H1 (cell line): ENCODE data around the gene KCTD2. TPM values are rescaled to one million over a fixed set of nuclear protein-coding genes. Genes with fewer than 3 reads are reported as not detected.

Source experiments
- ASH2L ChIP-seq: fragments of 200-600, 300-600 bp; sonication (generic); IDR thresholded peaks from one replicate; pipeline ENCODE4 v1.7.1; 2017; ENCODE audit warnings: low read length
- ATF2 ChIP-seq: IDR thresholded peaks from 2 replicates; pipeline ENCODE4 v1.6.1; 2012; ENCODE audit warnings: low read length, inconsistent platforms
- BCL11A ChIP-seq, 2 experiments: IDR thresholded peaks; one replicate each; pipeline ENCODE4 v1.6.1; 2011; ENCODE audit warnings: low read depth in 2 of 2, low read length in 2 of 2, mild to moderate bottlenecking in 2 of 2
- CBX5 ChIP-seq: fragments of 300-800, 300-1000 bp; sonication (generic); IDR thresholded peaks from 2 replicates; pipeline ENCODE4 v1.7.1; 2016; ENCODE audit warnings: antibody characterized with exemption, low read length, low read depth
- CREB1 ChIP-seq: IDR thresholded peaks from 2 replicates; pipeline ENCODE4 v1.6.1; 2012; ENCODE audit warnings: inconsistent platforms
- E2F6 ChIP-seq: IDR thresholded peaks from 2 replicates; pipeline ENCODE4 v1.6.1; 2012; ENCODE audit warnings: inconsistent platforms
- EGR1 ChIP-seq: IDR thresholded peaks from 2 replicates; pipeline ENCODE4 v1.6.1; 2011; ENCODE audit warnings: low read depth, low read length, borderline replicate concordance
- GABPA ChIP-seq: IDR thresholded peaks from 2 replicates; pipeline ENCODE4 v1.6.1; 2011; ENCODE audit warnings: mild to moderate bottlenecking, low read length, moderate library complexity, borderline replicate concordance; ENCODE audit not compliant: insufficient read depth
- HDAC6 ChIP-seq: IDR thresholded peaks from one replicate; pipeline ENCODE4 v1.7.1; 2012; ENCODE audit warnings: low read depth, mild to moderate bottlenecking, inconsistent platforms, low read length, moderate library complexity
- KDM4A ChIP-seq: IDR thresholded peaks from one replicate; pipeline ENCODE4 v1.7.1; 2012; ENCODE audit warnings: low read depth, mild to moderate bottlenecking, moderate library complexity, low read length, inconsistent platforms; ENCODE audit not compliant: severe bottlenecking
- MAFK ChIP-seq: IDR thresholded peaks from 2 replicates; pipeline ENCODE4 v1.6.1; 2012; ENCODE audit warnings: low read depth, mild to moderate bottlenecking, improper control_type of control experiment, low read length
- PHF8 ChIP-seq: fragments of 200-600 bp; sonication (generic); conservative IDR thresholded peaks from 2 replicates; pipeline ENCODE4 v1.7.1; 2012; ENCODE audit warnings: low read depth, mild to moderate bottlenecking, inconsistent platforms, low read length, moderate library complexity
- POU5F1 ChIP-seq: IDR thresholded peaks from 2 replicates; pipeline ENCODE4 v1.6.1; 2011; ENCODE audit warnings: low read depth, mild to moderate bottlenecking, low read length, moderate library complexity
- RBBP5 ChIP-seq: IDR thresholded peaks from 2 replicates; pipeline ENCODE4 v1.7.1; 2012; ENCODE audit warnings: low read depth, mild to moderate bottlenecking, inconsistent platforms, low read length, moderate library complexity, borderline replicate concordance
- RNF2 ChIP-seq: fragments of 200-900, 300-1000 bp; sonication (generic); IDR thresholded peaks from 2 replicates; pipeline ENCODE4 v1.7.1; 2016; ENCODE audit warnings: borderline replicate concordance, low read depth, mild to moderate bottlenecking, antibody characterized with exemption, low read length; ENCODE audit not compliant: poor library complexity, severe bottlenecking; ENCODE audit errors: missing control alignments
- SAP30 ChIP-seq: fragments of 300-600 bp; sonication (generic); IDR thresholded peaks from 2 replicates; pipeline ENCODE4 v1.7.1; 2012; ENCODE audit warnings: low read length, moderate library complexity, mild to moderate bottlenecking, inconsistent platforms; ENCODE audit not compliant: insufficient read depth, insufficient replicate concordance
- SIRT6 ChIP-seq: IDR thresholded peaks from one replicate; pipeline ENCODE4 v1.7.1; 2012; ENCODE audit warnings: low read length, inconsistent platforms
- SP4 ChIP-seq: IDR thresholded peaks from 2 replicates; pipeline ENCODE4 v1.6.1; 2012; ENCODE audit warnings: low read length, inconsistent platforms
- TAF1 ChIP-seq: IDR thresholded peaks from 2 replicates; pipeline ENCODE4 v1.6.1; 2011; ENCODE audit warnings: mild to moderate bottlenecking, low read depth, low read length
- TCF12 ChIP-seq: IDR thresholded peaks from 2 replicates; pipeline ENCODE4 v1.6.1; 2011; ENCODE audit warnings: low read depth, mild to moderate bottlenecking, low read length
- TEAD4 ChIP-seq: IDR thresholded peaks from 2 replicates; pipeline ENCODE4 v1.6.1; 2012; ENCODE audit warnings: low read depth, low read length, inconsistent platforms, mixed read lengths
- YY1 ChIP-seq: IDR thresholded peaks from 2 replicates; pipeline ENCODE4 v1.6.1; 2011; ENCODE audit warnings: low read depth, mild to moderate bottlenecking, low read length
- polyA plus RNA-seq, 7 experiments: library from polyadenylated mRNA; depleted of rRNA in 3 of 7; stranded (reverse) in 5 of 7; unstranded in 2 of 7; fragments of >200 nt in 5 of 7; fragments of 200-250 nt in 2 of 7; gene quantifications; 1 replicate in 5 of 7; 2 replicates in 1 of 7; 4 replicates in 1 of 7; pipeline versions ENCODE4 v1.2.1 to v1.2.3, GENCODE V29; 2011 to 2013; ENCODE audit warnings: missing spikeins in 2 of 7, mixed read lengths in 2 of 7
- total RNA-seq: library from RNA; stranded (reverse); fragmentation: NEBNext Ultra II Directional; extraction: Animal tissue kit (Norgen Biotek cat#: 25700); gene quantifications from 2 replicates; pipeline ENCODE4 v1.2.1, GENCODE V29; 2021

Gene KCTD2
- total and polyA plus RNA-seq, 2 of the 8 experiments (the other 6 are each of a cell fraction or from before 2014, with no cell fraction given): 33.7 to 36.8 TPM

DNA sequence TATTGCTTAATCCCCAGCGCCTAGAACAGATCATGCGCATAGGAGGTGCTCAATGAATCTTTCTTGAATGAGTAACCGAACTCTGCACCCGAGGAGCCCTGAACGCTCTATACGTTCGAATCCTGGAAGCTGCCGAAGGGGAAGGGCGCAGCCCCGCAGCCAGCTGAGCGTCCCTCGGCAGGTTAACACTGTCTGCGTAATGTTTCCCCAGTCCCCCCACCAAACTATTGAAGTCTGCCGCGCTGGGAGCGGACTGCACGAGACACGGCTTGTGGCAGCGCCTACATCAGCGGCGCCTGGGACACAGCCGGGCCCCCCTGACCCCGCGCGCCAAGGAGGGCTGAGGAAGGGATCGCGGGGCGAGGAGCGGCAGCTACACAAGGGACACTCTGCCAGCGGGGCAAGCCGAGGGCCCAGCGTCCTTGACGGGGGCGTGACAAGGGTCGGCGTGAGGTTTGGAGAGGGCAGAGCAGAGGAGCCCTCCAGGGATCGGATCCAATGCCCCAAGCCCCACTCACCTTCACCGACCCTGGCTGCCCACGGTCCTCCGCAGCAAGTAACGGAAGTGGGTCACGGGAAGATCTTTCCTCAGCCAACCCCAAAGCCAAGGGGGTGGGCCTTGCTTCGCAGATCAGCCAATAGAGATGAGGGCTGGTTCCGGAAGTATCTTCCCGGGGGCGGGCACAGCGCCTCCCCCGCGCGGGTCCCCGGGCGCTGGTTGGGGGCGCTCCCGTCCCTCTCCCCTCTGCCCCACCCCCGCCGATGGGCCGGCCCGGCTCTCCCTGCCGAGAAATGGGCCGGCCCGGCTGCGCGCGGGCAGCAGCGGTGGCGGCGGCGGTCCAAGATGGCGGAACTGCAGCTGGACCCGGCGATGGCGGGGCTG is at the start of gene KCTD2, which contains the start of gene ATP5PD (continued):
- TF ChIP-seq ASH2L (peak; percentile 83), CBX5 (no peak), GABPA (peak; percentile 94), MAFK (no peak), HDAC6 (no peak), TAF1 (peak; percentile 73), SAP30 (peak; percentile 49), CREB1 (no peak), KDM4A (no peak), ATF2 (no peak), PHF8 (peak; percentile 74), POU5F1 (no peak), SIRT6 (no peak), TCF12 (no peak), E2F6 (no peak), RBBP5 (peak; percentile 66; the same call in 1 of the 2 replicates), TEAD4 (no peak), EGR1 (peak; percentile 93; the same call in 1 of the 2 replicates), BCL11A (IDR thresholded peaks at IDR 0.05; ENCODE audit: low read depth in 2 of 2, low read length in 2 of 2) (no peak), YY1 (peak; percentile 92), SP4 (no peak; the same call in 1 of the 2 replicates), RNF2 (no peak)
